GM12801 (cell line): ENCODE results near the gene SGSH.

ENCODE experiments used
- TF ChIP-seq, protein P1 (sequence below): IDR thresholded peaks from one replicate; pipeline ENCODE4 v1.5.1; 2011; ENCODE audit warnings: control low read depth; ENCODE audit not compliant: insufficient read length; ENCODE audit errors: extremely low read depth

Gene SGSH

DNA sequence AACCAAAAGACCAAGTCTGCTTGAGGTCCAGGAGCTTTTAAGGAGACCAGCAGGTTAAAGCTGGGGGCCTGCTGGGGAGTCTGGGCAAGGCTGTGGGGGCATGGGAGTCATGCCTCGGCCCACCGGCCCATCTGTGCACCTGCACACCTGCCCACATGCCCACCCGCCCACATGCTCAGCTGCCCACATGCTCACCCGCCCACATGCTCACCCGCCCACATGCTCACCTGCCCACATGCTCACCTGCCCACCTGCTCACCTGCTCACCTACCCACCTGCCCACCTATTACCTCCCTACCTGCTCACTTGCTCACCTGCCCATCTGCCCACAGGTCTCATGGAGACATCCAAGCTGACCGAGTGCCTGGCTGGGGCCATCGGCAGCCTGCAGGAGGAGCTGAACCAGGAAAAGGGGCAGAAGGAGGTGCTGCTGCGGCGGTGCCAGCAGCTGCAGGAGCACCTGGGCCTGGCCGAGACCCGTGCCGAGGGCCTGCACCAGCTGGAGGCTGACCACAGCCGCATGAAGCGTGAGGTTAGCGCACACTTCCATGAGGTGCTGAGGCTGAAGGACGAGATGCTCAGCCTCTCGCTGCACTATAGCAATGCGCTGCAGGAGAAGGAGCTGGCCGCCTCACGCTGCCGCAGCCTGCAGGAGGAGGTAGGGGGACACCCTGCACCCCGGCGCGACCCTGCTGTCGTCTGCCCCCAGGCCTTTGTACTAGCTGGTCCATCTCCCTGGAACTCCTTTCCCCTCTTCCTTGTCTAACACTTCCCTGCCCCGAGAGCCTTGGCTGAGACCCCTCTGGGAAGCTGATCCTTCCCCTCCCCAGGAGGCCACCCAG, 36.3 kb downstream of the SGSH start:
- TF ChIP-seq, protein P1, sequence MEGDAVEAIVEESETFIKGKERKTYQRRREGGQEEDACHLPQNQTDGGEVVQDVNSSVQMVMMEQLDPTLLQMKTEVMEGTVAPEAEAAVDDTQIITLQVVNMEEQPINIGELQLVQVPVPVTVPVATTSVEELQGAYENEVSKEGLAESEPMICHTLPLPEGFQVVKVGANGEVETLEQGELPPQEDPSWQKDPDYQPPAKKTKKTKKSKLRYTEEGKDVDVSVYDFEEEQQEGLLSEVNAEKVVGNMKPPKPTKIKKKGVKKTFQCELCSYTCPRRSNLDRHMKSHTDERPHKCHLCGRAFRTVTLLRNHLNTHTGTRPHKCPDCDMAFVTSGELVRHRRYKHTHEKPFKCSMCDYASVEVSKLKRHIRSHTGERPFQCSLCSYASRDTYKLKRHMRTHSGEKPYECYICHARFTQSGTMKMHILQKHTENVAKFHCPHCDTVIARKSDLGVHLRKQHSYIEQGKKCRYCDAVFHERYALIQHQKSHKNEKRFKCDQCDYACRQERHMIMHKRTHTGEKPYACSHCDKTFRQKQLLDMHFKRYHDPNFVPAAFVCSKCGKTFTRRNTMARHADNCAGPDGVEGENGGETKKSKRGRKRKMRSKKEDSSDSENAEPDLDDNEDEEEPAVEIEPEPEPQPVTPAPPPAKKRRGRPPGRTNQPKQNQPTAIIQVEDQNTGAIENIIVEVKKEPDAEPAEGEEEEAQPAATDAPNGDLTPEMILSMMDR: no peak

DNA sequence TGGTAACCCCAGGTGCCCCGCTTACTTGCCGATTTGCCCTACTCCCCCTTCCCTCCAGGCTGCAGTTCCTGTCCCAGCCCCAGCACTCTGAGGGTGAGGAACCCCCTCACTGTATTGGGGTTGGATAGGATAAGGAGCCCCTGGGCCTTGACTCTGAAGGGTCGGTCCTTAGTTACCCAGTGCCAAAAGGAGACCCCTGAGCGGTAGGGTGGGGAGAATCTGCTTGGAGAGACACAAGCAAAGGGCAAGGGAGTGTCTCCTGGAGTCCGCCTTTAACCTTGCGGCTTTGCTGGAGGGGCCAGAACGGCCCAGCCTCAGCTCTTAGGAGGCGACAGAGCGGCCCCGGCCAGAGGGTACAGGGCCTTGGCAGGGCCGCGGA, 37.3 kb downstream of the SGSH start:
- TF ChIP-seq, protein P1: no peak

DNA sequence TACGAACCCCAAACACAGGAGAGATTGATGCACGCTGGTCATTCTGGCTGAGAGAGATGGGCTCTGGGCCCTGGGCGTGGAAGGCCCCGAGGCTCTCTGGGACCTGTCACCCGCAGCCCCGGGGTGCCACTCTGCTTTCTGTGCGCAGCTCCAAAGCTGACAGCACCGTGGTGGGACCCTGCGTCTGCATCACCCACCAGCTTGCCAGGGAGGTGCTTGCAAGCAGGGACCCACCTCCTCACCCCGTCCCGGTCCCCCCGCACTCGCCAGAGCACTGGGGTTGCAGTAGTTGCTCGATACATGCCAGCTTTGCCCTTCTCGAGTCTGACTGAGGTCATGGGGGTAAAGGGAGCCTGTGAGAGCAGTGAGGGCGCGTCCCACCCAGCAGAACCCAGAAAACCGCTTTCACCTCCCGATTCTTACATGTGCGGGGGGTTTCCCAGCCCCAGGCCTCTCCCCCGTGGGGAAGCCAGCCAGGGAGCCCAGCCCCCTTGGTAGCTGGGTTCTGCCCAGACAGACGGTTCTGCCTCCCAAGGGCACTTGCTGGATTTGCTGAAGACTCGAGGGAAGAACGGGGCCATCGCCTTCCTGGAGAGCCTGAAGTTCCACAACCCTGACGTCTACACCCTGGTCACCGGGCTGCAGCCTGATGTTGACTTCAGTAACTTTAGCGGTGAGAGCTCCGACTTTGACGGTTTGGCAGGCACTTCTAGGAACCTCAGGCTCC, 37.9 kb downstream of the SGSH start:
- TF ChIP-seq, protein P1: no peak

DNA sequence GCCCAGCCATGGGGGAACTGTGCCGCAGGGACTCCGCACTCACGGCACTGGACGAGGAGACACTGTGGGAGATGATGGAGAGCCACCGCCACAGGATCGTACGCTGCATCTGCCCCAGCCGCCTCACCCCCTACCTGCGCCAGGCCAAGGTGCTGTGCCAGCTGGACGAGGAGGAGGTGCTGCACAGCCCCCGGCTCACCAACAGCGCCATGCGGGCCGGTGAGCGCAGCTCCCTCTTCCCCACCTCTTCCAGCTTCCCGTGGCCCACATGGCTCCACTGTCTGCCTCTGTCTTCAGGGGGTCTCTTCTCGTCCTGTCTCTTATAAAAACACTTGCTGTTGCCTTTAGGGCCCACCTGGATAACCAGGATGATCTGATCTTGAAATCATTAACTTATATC, 38.7 kb downstream of the SGSH start:
- TF ChIP-seq, protein P1: no peak

DNA sequence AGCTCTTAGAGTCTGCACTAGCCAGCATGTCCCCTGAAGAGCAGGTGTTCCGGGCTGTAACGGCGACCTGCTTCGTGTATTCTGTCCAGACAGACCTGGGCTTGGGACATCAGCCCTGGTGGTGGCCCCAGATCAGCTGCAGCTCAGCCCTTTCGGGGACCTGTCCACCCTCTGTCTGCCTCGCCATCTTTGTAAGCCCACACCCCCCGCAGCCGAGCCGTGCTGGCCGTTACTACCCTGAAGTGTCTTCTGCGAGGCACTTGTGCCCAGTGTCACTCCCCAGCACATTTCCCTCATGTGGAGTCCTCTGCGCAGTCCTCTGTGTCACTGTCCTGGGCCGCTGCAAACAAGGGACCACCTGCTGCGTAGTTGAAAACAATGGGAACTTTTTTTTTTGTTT, 39.9 kb downstream of the SGSH start:
- TF ChIP-seq, protein P1: no peak

DNA sequence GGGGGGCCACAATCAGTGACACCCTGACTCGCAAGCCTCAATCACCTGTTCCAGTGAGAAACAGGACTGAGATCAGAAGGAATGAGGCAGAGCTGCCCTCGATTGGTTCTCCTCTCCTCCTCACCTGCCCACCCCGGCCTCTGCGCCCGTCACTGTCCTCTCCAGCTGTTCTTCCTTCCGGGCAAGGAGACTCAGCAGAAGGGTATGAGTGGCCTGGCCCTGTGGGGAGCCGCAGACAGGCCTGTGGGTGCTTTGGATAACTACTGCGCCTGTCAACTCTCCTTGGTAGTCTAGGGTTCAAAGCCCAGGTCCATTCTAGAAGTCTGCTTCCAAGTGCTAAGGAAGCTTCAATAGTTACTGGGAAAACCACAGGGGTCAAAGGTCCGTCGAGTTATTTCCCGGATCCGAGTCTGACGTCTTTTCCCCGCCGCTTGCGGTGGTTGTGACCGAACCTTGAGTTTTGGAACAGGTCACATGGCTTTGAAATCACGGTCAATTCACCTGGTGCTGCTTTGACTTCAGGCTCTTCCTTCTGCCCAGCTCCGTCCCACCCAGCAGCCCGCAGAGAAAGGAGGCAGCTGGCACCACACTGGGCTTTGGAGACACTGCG, 42.0 kb downstream of the SGSH start:
- TF ChIP-seq, protein P1: no peak

DNA sequence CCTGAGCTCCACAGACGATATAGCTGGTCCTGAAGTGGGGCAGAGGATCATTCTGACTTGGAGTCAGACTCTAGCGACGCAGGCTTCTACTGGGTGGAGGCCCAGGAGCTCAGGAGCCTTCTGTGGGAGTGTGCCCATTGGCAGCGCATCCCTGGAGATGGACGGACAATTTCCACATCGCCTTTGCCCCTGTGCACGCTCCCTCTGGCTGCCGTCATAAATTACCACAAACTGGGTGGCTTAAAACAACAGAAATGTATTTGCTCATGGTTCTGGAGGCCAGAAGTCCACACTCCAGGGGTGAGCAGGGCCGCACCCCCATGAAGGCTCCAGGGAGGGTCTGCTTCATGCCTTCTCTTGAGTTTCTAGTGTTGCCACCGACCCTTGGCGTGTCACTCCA, 43.4 kb downstream of the SGSH start:
- TF ChIP-seq, protein P1: no peak
